Measurements from ENCODE around the gene TRIM15.
"Not testable (repeated sequence)": the region's sequence is repeated elsewhere in the genome, so short reads cannot be mapped to it uniquely, and the experiment has no call there.

Gene TRIM15

DNA sequence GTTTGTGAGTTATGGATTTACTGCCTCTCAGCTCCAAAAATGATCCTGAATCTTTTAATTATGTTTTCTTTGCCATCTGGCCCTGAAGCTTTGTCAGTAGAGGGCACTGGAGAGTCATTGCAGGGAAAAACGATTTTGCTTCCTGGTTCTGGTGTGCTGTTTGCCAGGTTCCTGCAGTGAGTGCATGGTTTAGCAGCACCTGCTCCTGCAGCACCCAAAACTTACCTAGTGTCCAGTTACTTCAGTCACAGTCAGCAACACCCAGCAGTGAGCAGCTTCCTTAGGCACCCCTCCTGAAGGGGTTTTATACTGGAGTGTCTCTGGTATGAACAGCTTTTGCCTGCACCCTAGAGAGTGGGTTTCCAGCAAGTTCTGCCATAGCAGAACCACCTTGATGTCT is 55.9 kb downstream of the TRIM15 start:
- Histone ChIP-seq H3K27ac (replicated peaks) (peak overlapping the region; percentile 41), H3K4me3 (replicated peaks; ENCODE audit: insufficient read depth, low read length) (no peak overlapping the region), H3K27me3 (ENCODE audit: insufficient read depth, poor library complexity, severe bottlenecking) (no peaks in the 10 kb centered on the region)
- TF ChIP-seq SPI1 (IDR thresholded peaks at IDR 0.05; ENCODE audit: borderline replicate concordance, low read depth): no peak
- TF ChIP-seq POLR2AphosphoS5 (IDR thresholded peaks at IDR 0.05; ENCODE audit: low read depth): peak; percentile 62; the same call in 1 of the 2 replicates
- peak; percentile 89 for TF ChIP-seq CTCF (IDR thresholded peaks at IDR 0.05; ENCODE audit: insufficient read depth, low read length)
- peak; percentile 22 to 74 for DNase-seq (ENCODE audit: low read depth in 1 of 2, low spot score in 1 of 2)

DNA sequence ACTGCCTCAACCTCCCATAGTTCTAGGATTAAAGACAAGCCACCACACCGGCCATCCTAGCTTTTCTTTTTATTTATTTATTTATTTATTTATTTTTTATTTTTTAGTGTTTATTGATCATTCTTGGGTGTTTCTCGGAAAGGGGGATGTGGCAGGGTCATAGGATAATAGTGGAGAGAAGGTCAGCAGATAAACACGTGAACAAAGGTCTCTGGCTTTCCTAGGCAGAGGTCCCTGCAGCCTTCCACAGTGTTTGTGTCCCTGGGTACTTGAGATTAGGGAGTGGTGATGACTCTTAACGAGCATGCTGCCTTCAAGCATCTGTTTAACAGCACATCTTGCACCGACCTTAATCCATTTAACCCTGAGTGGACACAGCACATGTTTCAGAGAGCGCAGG is 58.0 kb downstream of the TRIM15 start:
- not testable (repeated sequence) for H3K27ac ChIP-seq (replicated peaks); DNase-seq (ENCODE audit: low read depth in 1 of 2, low spot score in 1 of 2); H3K27me3 ChIP-seq (ENCODE audit: insufficient read depth, poor library complexity, severe bottlenecking); H3K4me3 ChIP-seq (replicated peaks; ENCODE audit: insufficient read depth, low read length)

- not testable (repeated sequence) for H3K27ac ChIP-seq (replicated peaks); DNase-seq (ENCODE audit: low read depth in 1 of 2, low spot score in 1 of 2); H3K27me3 ChIP-seq (ENCODE audit: insufficient read depth, poor library complexity, severe bottlenecking); H3K4me3 ChIP-seq (replicated peaks; ENCODE audit: insufficient read depth, low read length)
Observed at GRCh38 chr6:30221956-30222355, 58.6 kb downstream of the TRIM15 start.

Data from HL-60 (cell line).